Heart left ventricle (tissue), 16 donors: ENCODE data around the gene AGO4. TPM values are rescaled to one million over a fixed set of nuclear protein-coding genes. Genes with fewer than 3 reads are reported as not detected.
"Not testable (repeated sequence)": the region's sequence is repeated elsewhere in the genome, so short reads cannot be mapped to it uniquely, and the experiment has no call there.

ENCODE experiments used
- ATAC-seq, 4 donors: fragments of 200-7000 bp; cut with Tn5 transposase; one replicate each; pipeline ENCODE4 v1.9.1; 2020 to 2022; ENCODE audit warnings: moderate library complexity in 4 of 4, mild to moderate bottlenecking in 3 of 4, moderate number of reproducible peaks in 1 of 4
- DNase-seq, 5 donors: peaks; one replicate each; pipeline ENCODE4 v3.0.0-alpha.2; 2020
- H3K27ac ChIP-seq, 12 donors: fragments of 200-600 bp; sonication (generic) in 4 of 12; one replicate each; pipeline versions ENCODE4 v1.5.0 to v1.8.0; 2016 to 2022; ENCODE audit warnings: mild to moderate bottlenecking in 2 of 12
- H3K27me3 ChIP-seq, 9 donors: fragments of 200-600 bp; sonication (generic) in 2 of 9; one replicate each; pipeline versions ENCODE4 v1.5.1 to v1.8.0; 2016 to 2022; ENCODE audit warnings: mild to moderate bottlenecking in 3 of 9
- H3K36me3 ChIP-seq, 9 donors: fragments of 200-600 bp; sonication (generic) in 2 of 9; one replicate each; pipeline versions ENCODE4 v1.5.0 to v1.8.0; 2018 to 2022; ENCODE audit warnings: mild to moderate bottlenecking in 2 of 9
- H3K4me1 ChIP-seq, 12 donors: fragments of 200-600 bp; sonication (generic) in 4 of 12; one replicate each; pipeline versions ENCODE4 v1.5.0 to v1.8.0; 2016 to 2022; ENCODE audit warnings: mild to moderate bottlenecking in 3 of 12
- H3K4me3 ChIP-seq, 12 donors: fragments of 200-600 bp; sonication (generic) in 4 of 12; one replicate each; pipeline versions ENCODE4 v1.5.0 to v1.8.0; 2017 to 2022; ENCODE audit warnings: mild to moderate bottlenecking in 9 of 12, moderate library complexity in 4 of 12
- H3K9me3 ChIP-seq, 12 donors: fragments of 200-600 bp; sonication (generic) in 4 of 12; one replicate each; pipeline versions ENCODE4 v1.5.0 to v1.8.0; 2016 to 2022; ENCODE audit warnings: mild to moderate bottlenecking in 1 of 12
- CTCF ChIP-seq, 12 donors: fragments of 200-600 bp; sonication (generic) in 4 of 12; IDR thresholded peaks; one replicate each; pipeline versions ENCODE4 v1.5.0 to v1.8.0; 2018 to 2022; ENCODE audit warnings: antibody characterized with exemption in 12 of 12, mild to moderate bottlenecking in 5 of 12
- POLR2A ChIP-seq, 2 donors: fragments of 450-650 bp; IDR thresholded peaks; one replicate each; pipeline ENCODE4 v1.6.1; 2017; ENCODE audit warnings: antibody characterized with exemption in 2 of 2, mild to moderate bottlenecking in 2 of 2, moderate library complexity in 2 of 2
- WGBS, 4 donors: extraction: QIAGEN DNeasy Blood & Tissue Kit in 2 of 4; methylation state at CpG; one replicate each; pipeline versions ENCODE4 v1.1.5 to v1.1.7; 2013 to 2018; 5-methylcytosine and 5-hydroxymethylcytosine counted together
- intact Hi-C, 10 donors: fragments of 100-400 bp; cut with DNase I; formaldehyde crosslinking; loops; one replicate each; pipeline versions ENCODE4 v1.11.1 to v1.14.2; 2022
- polyA plus RNA-seq, 2 donors: library from polyadenylated mRNA; stranded (reverse); fragments of 200-250 nt; gene quantifications; one replicate each; pipeline ENCODE4 v1.2.3, GENCODE V29; 2013
- total RNA-seq, 9 donors: library from RNA; depleted of rRNA in 2 of 9; stranded (reverse); fragments of >200 nt in 2 of 9; fragmentation: NEBNext Ultra II Directional in 3 of 9; extraction: Animal tissue kit (Norgen Biotek cat#: 25700) in 3 of 9; gene quantifications; one replicate each; pipeline versions ENCODE4 v1.1.0 to v1.2.4, GENCODE V29; 2016 to 2023
- donor health status: ischemic (EF 13 %, LVEDD 7.1; RV severe dilation, severe dysfunction).
- donor health status: healthy with polysubstance abuse.
- donor health status: DM: no; HTN: yes; CAD: no.
- donor health status: DM: no; HTN: no; CAD: no.
- donor health status: ischemic (EF 25% LVEDD 6.9; RV normal size, moderate dysfunction).
- donor health status: ischemic (EF 25% LVEDD 5.7; RV mildly dilated, moderate dysfunction).
- donor health status: healthy.
- donor health status: DM: yes; HTN: yes; CAD: no.
- donor health status: ischemic (EF 35%, LVEDD 5.7; RV mildly dilated, moderate dysfunction).
- donor health status: nonischemic (EF 11% LVEDD 7.7; RV severe dilation, severe dysfunction).
- donor health status: DM: yes; HTN: yes; CAD: no.
- donor health status: PGD.
- donor health status: ischemic (EF 29% LVEDD 5.4; RV normal size, mild dysfunction).
- donor health status: nonischemic (EF 23%, LVEDD 6.1; RV moderate dilation, normal function).

AGO4 gene
- total and polyA plus RNA-seq, 11 donors, result 6.2 to 24.8 (median 15.7) TPM

DNA sequence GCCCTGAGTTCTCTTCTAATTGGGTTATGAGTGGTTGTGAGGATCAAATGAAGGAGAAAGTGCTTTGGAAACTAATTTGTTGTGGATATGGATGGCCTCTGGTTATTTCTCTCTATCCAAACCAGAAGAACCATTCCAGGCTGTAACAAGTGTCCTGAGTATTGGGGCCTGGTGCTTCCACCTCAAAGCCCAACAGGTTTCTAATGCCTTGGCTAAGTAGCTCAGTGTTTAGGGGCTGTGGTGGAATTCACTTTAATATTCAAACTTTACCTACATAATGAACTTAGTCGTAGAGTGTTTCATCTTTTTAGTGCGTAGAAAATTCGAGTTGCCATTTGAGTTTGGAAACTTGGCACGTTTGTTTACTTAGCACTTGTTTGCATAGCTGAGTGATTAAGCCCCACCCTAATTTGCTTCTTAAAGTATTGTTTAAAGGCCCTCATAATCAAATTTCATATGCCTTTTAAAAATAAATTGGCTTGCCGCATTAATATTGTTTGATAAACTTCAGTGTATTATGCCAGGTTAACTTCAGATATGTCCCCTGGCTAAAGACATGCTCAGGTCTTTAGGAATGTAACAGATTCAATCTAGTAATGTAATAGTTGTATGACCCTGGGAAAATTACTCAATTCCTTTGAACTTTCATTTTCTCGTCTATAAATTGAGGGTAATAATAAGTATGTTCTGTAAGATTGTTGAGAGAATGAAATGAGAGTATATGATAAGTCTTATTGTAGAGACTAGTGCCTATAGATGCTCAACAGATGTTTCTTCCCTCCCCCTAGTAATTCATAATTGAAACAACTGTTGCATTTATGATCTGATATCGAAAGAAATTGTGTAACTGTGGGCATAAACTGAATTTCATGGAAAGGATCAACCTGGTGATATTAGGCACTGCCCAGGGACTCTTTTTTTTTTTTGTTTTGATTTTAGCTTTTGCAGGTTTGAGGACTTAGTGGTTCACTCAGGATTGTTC, 1.6 kb downstream of the AGO4 start:
- ATAC-seq (peak in 1 of 4 donors; percentile 5), DNase-seq (no peak)
- intact Hi-C loops, result no loop called here
- H3K27ac ChIP-seq, result peak overlapping the region in 11 of 12 donors; percentile 89 to 97 (median 92)
- H3K27me3 ChIP-seq, result no peaks in the 10 kb centered on the region
- TF ChIP-seq POLR2A (IDR thresholded peaks at IDR 0.05) (no peak), CTCF (IDR thresholded peaks at IDR 0.05) (no peak)
- peaks cover 0 to 63% (median 20%) of the 10 kb centered on the region in 12 donors for H3K4me1 ChIP-seq
- no peaks in the 10 kb centered on the region for H3K36me3 ChIP-seq
- WGBS, 4 donors, result 51 to 58% (median 53%) methylated on average over 7 of the region's 7 CpGs
- peak overlapping the region; percentile 80 to 97 (median 90) for H3K4me3 ChIP-seq
- no peaks in the 10 kb centered on the region for H3K9me3 ChIP-seq

GRCh38 chr1:35810096-35810881, 2.5 kb downstream of the AGO4 start:
- no peaks in the 10 kb centered on the region for H3K27me3 ChIP-seq
- intact Hi-C loops, result no loop called here
- H3K4me1 ChIP-seq, result peaks cover 0 to 56% (median 20%) of the 10 kb centered on the region in 12 donors
- TF ChIP-seq CTCF (IDR thresholded peaks at IDR 0.05) (no peak), POLR2A (IDR thresholded peaks at IDR 0.05) (no peak)
- ATAC-seq (no peak), DNase-seq (no peak)
- H3K4me3 ChIP-seq, result peak overlapping the region in 3 of 12 donors; percentile 86 to 93 (median 91)
- 57 to 61% (median 59%) methylated on average over 2 of the region's 2 CpGs for WGBS, 4 donors
- no peaks in the 10 kb centered on the region for H3K9me3 ChIP-seq
- peaks cover 0 to 5% (median 0%) of the 10 kb centered on the region in 9 donors for H3K36me3 ChIP-seq
- peak overlapping the region in 2 of 12 donors; percentile 92 to 97 for H3K27ac ChIP-seq

DNA sequence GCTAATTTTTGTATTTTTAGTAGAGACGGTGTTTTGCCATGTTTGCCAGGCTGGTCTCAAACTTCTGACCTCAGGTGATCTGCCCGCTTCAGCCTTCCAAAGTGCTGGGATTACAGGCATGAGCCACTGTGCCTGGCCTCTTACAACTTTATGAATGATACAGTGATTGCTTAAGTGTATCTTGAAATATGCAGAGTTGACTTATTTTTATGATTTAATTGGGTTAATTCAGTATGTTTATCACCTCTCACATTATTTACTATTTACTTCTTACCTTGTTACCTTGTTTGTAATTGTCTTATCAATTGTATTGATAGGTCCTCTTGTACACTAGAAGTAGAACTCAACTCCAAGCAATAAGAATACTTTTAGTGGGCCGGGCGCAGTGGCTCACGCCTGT, 4.9 kb downstream of the AGO4 start:
- DNase-seq, H3K4me3 ChIP-seq, ATAC-seq, H3K27me3 ChIP-seq, H3K36me3 ChIP-seq, H3K9me3 ChIP-seq, intact Hi-C loops, H3K27ac ChIP-seq: not testable (repeated sequence)
- peaks cover 0 to 43% (median 18%) of the 10 kb centered on the region in 12 donors for H3K4me1 ChIP-seq
- WGBS, 4 donors, result 96 to 98% (median 97%) methylated on average over 5 of the region's 5 CpGs

GRCh38 chr1:35825255-35825654, 17.4 kb downstream of the AGO4 start:
- intact Hi-C loops, result no loop called here
- Histone ChIP-seq H3K4me1 (peaks cover 0 to 4% (median 0%) of the 10 kb centered on the region in 12 donors), H3K9me3 (no peaks in the 10 kb centered on the region), H3K27ac (no peak overlapping the region), H3K27me3 (no peaks in the 10 kb centered on the region), H3K4me3 (no peak overlapping the region), H3K36me3 (peaks cover 0 to 82% (median 75%) of the 10 kb centered on the region in 9 donors)
- no peak for TF ChIP-seq POLR2A (IDR thresholded peaks at IDR 0.05)
- TF ChIP-seq CTCF (IDR thresholded peaks at IDR 0.05), result no peak
- no peak for DNase-seq
- peak in 1 of 4 donors; percentile 26 for ATAC-seq
- WGBS, 4 donors, result 62 to 78% (median 73%) methylated on average over 1 of the region's 1 CpG
